ENCODE measurements around the gene TAPT1.
"Not testable (repeated sequence)": the region's sequence is repeated elsewhere in the genome, so short reads cannot be mapped to it uniquely, and the experiment has no call there.

Gene TAPT1

GRCh38 chr4:16176621-16177020 lies 49.6 kb downstream of the TAPT1 start:
- DNase-seq (ENCODE audit: low read depth in 2 of 3, low spot score in 2 of 3), result no peak

- no peak for DNase-seq (ENCODE audit: low read depth in 2 of 3, low spot score in 2 of 3)
These were observed 54.4 kb downstream of the TAPT1 start for GRCh38 chr4:16171831-16172230.

- no peak for DNase-seq (ENCODE audit: low read depth in 2 of 3, low spot score in 2 of 3)
These were observed 56.8 kb downstream of the TAPT1 start for GRCh38 chr4:16169490-16169889.

GRCh38 chr4:16168710-16169388 lies 57.4 kb downstream of the TAPT1 start:
- no peak for DNase-seq (ENCODE audit: low read depth in 2 of 3, low spot score in 2 of 3)

GRCh38 chr4:16168144-16168543 lies 58.1 kb downstream of the TAPT1 start:
- DNase-seq (ENCODE audit: low read depth in 2 of 3, low spot score in 2 of 3), result no peak

- DNase-seq (ENCODE audit: low read depth in 2 of 3, low spot score in 2 of 3), result no peak
These were observed 60.3 kb downstream of the TAPT1 start for GRCh38 chr4:16165931-16166330.

- DNase-seq (ENCODE audit: low read depth in 2 of 3, low spot score in 2 of 3), result no peak
These were observed 63.4 kb downstream of the TAPT1 start for GRCh38 chr4:16162891-16163290.

GRCh38 chr4:16161851-16162408 lies 64.3 kb downstream of the TAPT1 start:
- DNase-seq (ENCODE audit: low read depth in 2 of 3, low spot score in 2 of 3), result no peak

GRCh38 chr4:16160457-16160856 lies 65.8 kb downstream of the TAPT1 start:
- DNase-seq (ENCODE audit: low read depth in 2 of 3, low spot score in 2 of 3), result no peak

GRCh38 chr4:16159286-16159685 lies 67.0 kb downstream of the TAPT1 start:
- no peak for DNase-seq (ENCODE audit: low read depth in 2 of 3, low spot score in 2 of 3)

- DNase-seq (ENCODE audit: low read depth in 2 of 3, low spot score in 2 of 3), result no peak
These were observed 67.8 kb downstream of the TAPT1 start for GRCh38 chr4:16158504-16158852.

- DNase-seq (ENCODE audit: low read depth in 2 of 3, low spot score in 2 of 3), result no peak
These were observed 68.4 kb downstream of the TAPT1 start for GRCh38 chr4:16157609-16158503.

GRCh38 chr4:16155528-16156169 lies 70.6 kb downstream of the TAPT1 start:
- no peak for DNase-seq (ENCODE audit: low read depth in 2 of 3, low spot score in 2 of 3)

- DNase-seq (ENCODE audit: low read depth in 2 of 3, low spot score in 2 of 3), result no peak
These were observed 71.8 kb downstream of the TAPT1 start for GRCh38 chr4:16154451-16154850.

GRCh38 chr4:16150716-16151115 lies 75.6 kb downstream of the TAPT1 start:
- no peak for DNase-seq (ENCODE audit: low read depth in 2 of 3, low spot score in 2 of 3)

- DNase-seq (ENCODE audit: low read depth in 2 of 3, low spot score in 2 of 3), result not testable (repeated sequence)
These were observed 81.4 kb downstream of the TAPT1 start for GRCh38 chr4:16144913-16145312.

- DNase-seq (ENCODE audit: low read depth in 2 of 3, low spot score in 2 of 3), result no peak
These were observed 83.5 kb downstream of the TAPT1 start for GRCh38 chr4:16142598-16143310.

- no peak for DNase-seq (ENCODE audit: low read depth in 2 of 3, low spot score in 2 of 3)
These were observed 85.4 kb downstream of the TAPT1 start for GRCh38 chr4:16140879-16141249.

- no peak for DNase-seq (ENCODE audit: low read depth in 2 of 3, low spot score in 2 of 3)
These were observed 85.9 kb downstream of the TAPT1 start for GRCh38 chr4:16140231-16140878.

- no peak for DNase-seq (ENCODE audit: low read depth in 2 of 3, low spot score in 2 of 3)
These were observed 87.0 kb downstream of the TAPT1 start for GRCh38 chr4:16139066-16139945.

Measured in activated CD8-positive, alpha-beta memory T cell treated with anti-CD3 and anti-CD28 coated beads for 48 hours (primary cell).